Measurements from ENCODE around the gene HSPE1. TPM values are rescaled to one million over a fixed set of nuclear protein-coding genes. Genes with fewer than 3 reads are reported as not detected.
"Not testable (repeated sequence)": the region's sequence is repeated elsewhere in the genome, so short reads cannot be mapped to it uniquely, and the experiment has no call there.

HSPE1 gene
- polyA plus RNA-seq, 1 donor from 2014 or later: 177 TPM

- H3K9me2 ChIP-seq (ENCODE audit: insufficient read depth, low read length): no peaks in the 10 kb centered on the region
- H3K9me3 ChIP-seq (ENCODE audit: low read length): no peaks in the 10 kb centered on the region
- no peak overlapping the region for H3K27ac ChIP-seq (ENCODE audit: low read length)
- no peaks in the 10 kb centered on the region for H4K20me1 ChIP-seq (ENCODE audit: insufficient read depth)
- no peak overlapping the region for H2AFZ ChIP-seq (ENCODE audit: low read depth, low read length)
- H3K27me3 ChIP-seq (ENCODE audit: insufficient read depth, low read depth, low read length): no peaks in the 10 kb centered on the region
- no peak overlapping the region for H3K4me3 ChIP-seq (ENCODE audit: low read length)
- H3K4me2 ChIP-seq (ENCODE audit: low read length): no peak overlapping the region
- H3K9ac ChIP-seq (ENCODE audit: low read length): no peak overlapping the region
- TF ChIP-seq, protein P1, sequence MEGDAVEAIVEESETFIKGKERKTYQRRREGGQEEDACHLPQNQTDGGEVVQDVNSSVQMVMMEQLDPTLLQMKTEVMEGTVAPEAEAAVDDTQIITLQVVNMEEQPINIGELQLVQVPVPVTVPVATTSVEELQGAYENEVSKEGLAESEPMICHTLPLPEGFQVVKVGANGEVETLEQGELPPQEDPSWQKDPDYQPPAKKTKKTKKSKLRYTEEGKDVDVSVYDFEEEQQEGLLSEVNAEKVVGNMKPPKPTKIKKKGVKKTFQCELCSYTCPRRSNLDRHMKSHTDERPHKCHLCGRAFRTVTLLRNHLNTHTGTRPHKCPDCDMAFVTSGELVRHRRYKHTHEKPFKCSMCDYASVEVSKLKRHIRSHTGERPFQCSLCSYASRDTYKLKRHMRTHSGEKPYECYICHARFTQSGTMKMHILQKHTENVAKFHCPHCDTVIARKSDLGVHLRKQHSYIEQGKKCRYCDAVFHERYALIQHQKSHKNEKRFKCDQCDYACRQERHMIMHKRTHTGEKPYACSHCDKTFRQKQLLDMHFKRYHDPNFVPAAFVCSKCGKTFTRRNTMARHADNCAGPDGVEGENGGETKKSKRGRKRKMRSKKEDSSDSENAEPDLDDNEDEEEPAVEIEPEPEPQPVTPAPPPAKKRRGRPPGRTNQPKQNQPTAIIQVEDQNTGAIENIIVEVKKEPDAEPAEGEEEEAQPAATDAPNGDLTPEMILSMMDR (IDR thresholded peaks at IDR 0.05; ENCODE audit: poor library complexity, severe bottlenecking): no peak
- TF ChIP-seq EZH2 (IDR thresholded peaks at IDR 0.05; ENCODE audit: borderline replicate concordance, insufficient read depth, low read length, poor library complexity, severe bottlenecking): no peak
- H3K79me2 ChIP-seq (replicated peaks; ENCODE audit: insufficient read depth, low read length): no peaks in the 10 kb centered on the region
- no peaks in the 10 kb centered on the region for H3K36me3 ChIP-seq (ENCODE audit: insufficient read depth, low read length)
- no peaks in the 10 kb centered on the region for H3F3A ChIP-seq (ENCODE audit: insufficient read depth, low read length, poor library complexity, severe bottlenecking)
Measured at GRCh38 chr2:197477797-197478196, 22.4 kb upstream of the HSPE1 start.

DNA sequence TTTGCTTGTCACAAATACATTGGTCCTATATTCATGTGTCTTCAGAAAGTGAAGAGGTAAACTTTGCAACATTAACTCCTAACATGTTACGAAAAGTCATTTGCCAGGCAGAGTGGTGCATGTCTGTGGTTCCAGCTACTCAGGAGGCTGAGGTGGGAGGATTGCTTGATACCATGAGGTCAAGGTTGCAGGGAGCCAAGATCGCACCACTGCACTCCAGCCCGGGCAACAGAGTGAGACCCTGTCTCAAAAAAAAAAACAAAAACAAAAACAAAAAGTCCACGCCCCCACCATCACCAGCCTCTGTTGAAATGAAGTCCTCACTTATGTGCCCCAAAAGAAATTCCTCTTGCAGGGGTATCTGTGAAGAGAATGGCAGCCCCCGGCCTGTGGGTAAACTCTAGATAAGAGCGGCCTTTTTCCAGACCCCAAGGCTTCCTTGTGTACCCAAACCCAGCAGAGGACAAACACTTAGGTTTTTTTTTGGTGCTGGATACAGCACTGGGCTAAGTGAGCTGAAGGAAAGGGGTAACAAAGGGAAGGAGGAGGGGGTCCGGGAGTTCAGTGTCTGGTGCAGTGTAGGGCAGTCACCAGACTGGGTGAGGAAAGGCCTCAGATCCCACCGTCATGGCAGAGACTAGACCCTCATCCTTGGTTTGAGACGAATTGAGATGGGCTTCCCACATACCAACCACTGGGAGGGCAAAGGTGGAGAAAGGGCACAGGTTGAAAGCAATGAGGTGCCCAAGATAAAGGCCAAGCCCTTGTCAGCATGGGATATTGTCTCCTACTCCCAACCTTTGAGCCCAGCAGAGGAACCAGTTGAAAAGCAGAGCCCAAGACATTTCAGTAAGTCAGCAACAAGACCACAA, 19.8 kb upstream of the HSPE1 start:
- H3K9ac ChIP-seq (ENCODE audit: low read length): no peak overlapping the region
- H3K9me2 ChIP-seq (ENCODE audit: insufficient read depth, low read length): no peaks in the 10 kb centered on the region
- no peaks in the 10 kb centered on the region for H3K9me3 ChIP-seq (ENCODE audit: low read length)
- H4K20me1 ChIP-seq (ENCODE audit: insufficient read depth): no peaks in the 10 kb centered on the region
- H2AFZ ChIP-seq (ENCODE audit: low read depth, low read length): no peak overlapping the region
- H3K36me3 ChIP-seq (ENCODE audit: insufficient read depth, low read length): no peaks in the 10 kb centered on the region
- H3K4me2 ChIP-seq (ENCODE audit: low read length): no peak overlapping the region
- H3K4me3 ChIP-seq (ENCODE audit: low read length): no peak overlapping the region
- H3F3A ChIP-seq (ENCODE audit: insufficient read depth, low read length, poor library complexity, severe bottlenecking): no peaks in the 10 kb centered on the region
- no peaks in the 10 kb centered on the region for H3K27me3 ChIP-seq (ENCODE audit: insufficient read depth, low read depth, low read length)
- H3K79me2 ChIP-seq (replicated peaks; ENCODE audit: insufficient read depth, low read length): no peaks in the 10 kb centered on the region
- TF ChIP-seq, protein P1 (IDR thresholded peaks at IDR 0.05; ENCODE audit: poor library complexity, severe bottlenecking): no peak
- TF ChIP-seq TAF1 (IDR thresholded peaks at IDR 0.05; ENCODE audit: low read depth) (no peak), EP300 (conservative IDR thresholded peaks at IDR 0.05; ENCODE audit: poor library complexity, severe bottlenecking) (no peak), MXI1 (conservative IDR thresholded peaks at IDR 0.05; ENCODE audit: poor library complexity, severe bottlenecking) (no peak), SMC3 (conservative IDR thresholded peaks at IDR 0.05; ENCODE audit: poor library complexity) (no peak)
- no peak overlapping the region for H3K27ac ChIP-seq (ENCODE audit: low read length)

DNA sequence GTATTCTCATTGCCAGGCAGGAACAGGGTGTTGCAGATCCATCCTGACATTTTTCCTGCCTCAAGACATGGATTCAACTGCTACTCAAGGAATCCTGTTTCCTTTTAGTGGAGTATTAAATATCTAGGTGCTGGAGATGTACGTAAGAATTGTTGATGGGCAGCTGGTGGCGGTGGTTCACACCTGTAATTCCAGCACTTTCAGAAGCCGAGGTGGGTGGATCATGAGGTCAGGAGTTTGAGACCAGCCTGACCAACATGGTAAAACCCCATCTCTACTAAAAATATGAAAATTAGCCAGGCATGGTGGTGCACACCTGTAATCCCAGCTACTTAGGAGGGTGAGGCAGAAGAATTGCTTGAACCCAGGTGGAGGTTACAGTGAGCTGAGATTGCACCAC, 15.9 kb upstream of the HSPE1 start:
- H3K27me3 ChIP-seq (ENCODE audit: insufficient read depth, low read depth, low read length); H3K4me3 ChIP-seq (ENCODE audit: low read length); H3K9me3 ChIP-seq (ENCODE audit: low read length); H3K9ac ChIP-seq (ENCODE audit: low read length); H2AFZ ChIP-seq (ENCODE audit: low read depth, low read length); H4K20me1 ChIP-seq (ENCODE audit: insufficient read depth); H3K9me2 ChIP-seq (ENCODE audit: insufficient read depth, low read length); H3K4me2 ChIP-seq (ENCODE audit: low read length); H3F3A ChIP-seq (ENCODE audit: insufficient read depth, low read length, poor library complexity, severe bottlenecking); H3K27ac ChIP-seq (ENCODE audit: low read length); H3K36me3 ChIP-seq (ENCODE audit: insufficient read depth, low read length); H3K79me2 ChIP-seq (replicated peaks; ENCODE audit: insufficient read depth, low read length): not testable (repeated sequence)

All from neural cell (in vitro differentiated cells).